GM06990 (cell line): Measurements from ENCODE around the gene RAB38.
A peak's percentile ranks its signal among the peaks of the same experiment; 100 is the strongest.

Experiments
- DNase-seq: peaks from one replicate; pipeline ENCODE4 v3.0.0-alpha.2; 2011; ENCODE audit not compliant: insufficient read length; ENCODE audit errors: extremely low read depth
- H3K27me3 ChIP-seq: replicated peaks from 2 replicates; pipeline ENCODE4 v1.6.0; 2011; ENCODE audit warnings: low read length; ENCODE audit not compliant: control insufficient read depth, insufficient read depth
- H3K36me3 ChIP-seq: 2 replicates; pipeline ENCODE4 v1.5.1; 2011; ENCODE audit warnings: low read length; ENCODE audit not compliant: control insufficient read depth, insufficient read depth
- H3K4me3 ChIP-seq: replicated peaks from 2 replicates; pipeline ENCODE4 v1.5.1; 2011; ENCODE audit warnings: low read depth, mild to moderate bottlenecking, control low read depth, low read length
- TF ChIP-seq, protein P1 (sequence below): IDR thresholded peaks from 2 replicates; pipeline ENCODE4 v1.5.1; 2011; ENCODE audit warnings: low read length, control low read depth, mild to moderate bottlenecking, inconsistent platforms; ENCODE audit not compliant: insufficient read depth, poor library complexity, severe bottlenecking

RAB38 gene

GRCh38 chr11:88164320-88164719, 10.9 kb downstream of the RAB38 start:
- H3K36me3 ChIP-seq, result no peaks in the 10 kb centered on the region
- TF ChIP-seq, protein P1, sequence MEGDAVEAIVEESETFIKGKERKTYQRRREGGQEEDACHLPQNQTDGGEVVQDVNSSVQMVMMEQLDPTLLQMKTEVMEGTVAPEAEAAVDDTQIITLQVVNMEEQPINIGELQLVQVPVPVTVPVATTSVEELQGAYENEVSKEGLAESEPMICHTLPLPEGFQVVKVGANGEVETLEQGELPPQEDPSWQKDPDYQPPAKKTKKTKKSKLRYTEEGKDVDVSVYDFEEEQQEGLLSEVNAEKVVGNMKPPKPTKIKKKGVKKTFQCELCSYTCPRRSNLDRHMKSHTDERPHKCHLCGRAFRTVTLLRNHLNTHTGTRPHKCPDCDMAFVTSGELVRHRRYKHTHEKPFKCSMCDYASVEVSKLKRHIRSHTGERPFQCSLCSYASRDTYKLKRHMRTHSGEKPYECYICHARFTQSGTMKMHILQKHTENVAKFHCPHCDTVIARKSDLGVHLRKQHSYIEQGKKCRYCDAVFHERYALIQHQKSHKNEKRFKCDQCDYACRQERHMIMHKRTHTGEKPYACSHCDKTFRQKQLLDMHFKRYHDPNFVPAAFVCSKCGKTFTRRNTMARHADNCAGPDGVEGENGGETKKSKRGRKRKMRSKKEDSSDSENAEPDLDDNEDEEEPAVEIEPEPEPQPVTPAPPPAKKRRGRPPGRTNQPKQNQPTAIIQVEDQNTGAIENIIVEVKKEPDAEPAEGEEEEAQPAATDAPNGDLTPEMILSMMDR, result no peak
- H3K4me3 ChIP-seq, result no peak overlapping the region
- H3K27me3 ChIP-seq, result no peaks in the 10 kb centered on the region
- DNase-seq, result peak; percentile 18

GRCh38 chr11:88158081-88158480, 17.2 kb downstream of the RAB38 start:
- TF ChIP-seq, protein P1, result no peak
- H3K36me3 ChIP-seq, result no peaks in the 10 kb centered on the region
- H3K4me3 ChIP-seq, result no peak overlapping the region
- H3K27me3 ChIP-seq, result no peaks in the 10 kb centered on the region
- no peak for DNase-seq

- H3K4me3 ChIP-seq, result no peak overlapping the region
- no peaks in the 10 kb centered on the region for H3K36me3 ChIP-seq
- no peaks in the 10 kb centered on the region for H3K27me3 ChIP-seq
- TF ChIP-seq, protein P1, result no peak
- DNase-seq, result no peak
These were observed 17.9 kb downstream of the RAB38 start for GRCh38 chr11:88157370-88157769.

- Histone ChIP-seq H3K4me3 (no peak overlapping the region), H3K27me3 (no peaks in the 10 kb centered on the region), H3K36me3 (no peaks in the 10 kb centered on the region)
- DNase-seq, result no peak
- TF ChIP-seq, protein P1, result no peak
These were observed 22.9 kb downstream of the RAB38 start for GRCh38 chr11:88152381-88152780.

DNA sequence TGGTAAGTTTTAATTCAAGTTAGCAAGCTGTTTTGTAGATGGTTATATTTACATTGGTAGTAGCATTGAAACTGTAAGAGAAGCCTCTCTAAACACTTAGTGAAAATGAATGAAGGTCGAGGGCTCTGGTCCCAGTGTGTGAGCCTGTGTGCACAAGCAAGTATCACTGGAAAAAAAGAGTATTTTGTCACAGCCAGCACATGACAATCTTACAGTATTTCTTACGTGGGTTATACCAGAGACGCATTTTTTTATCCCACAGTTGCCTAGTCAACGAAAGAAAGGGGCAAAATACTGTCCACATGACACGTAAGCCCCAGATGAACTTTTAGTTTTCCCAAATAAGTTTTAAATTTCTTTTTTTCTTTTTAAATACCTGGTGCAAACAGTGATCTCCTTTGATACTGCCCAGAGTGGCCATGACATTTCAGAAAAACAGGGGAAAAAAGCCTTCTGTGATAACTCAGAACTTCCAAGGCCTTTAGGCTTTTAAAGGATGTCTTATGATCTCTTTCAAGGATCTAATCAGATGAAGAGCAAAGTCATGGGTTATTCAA, 23.5 kb downstream of the RAB38 start:
- DNase-seq, result no peak
- Histone ChIP-seq H3K27me3 (no peaks in the 10 kb centered on the region), H3K4me3 (no peak overlapping the region), H3K36me3 (no peaks in the 10 kb centered on the region)
- TF ChIP-seq, protein P1, result no peak

DNA sequence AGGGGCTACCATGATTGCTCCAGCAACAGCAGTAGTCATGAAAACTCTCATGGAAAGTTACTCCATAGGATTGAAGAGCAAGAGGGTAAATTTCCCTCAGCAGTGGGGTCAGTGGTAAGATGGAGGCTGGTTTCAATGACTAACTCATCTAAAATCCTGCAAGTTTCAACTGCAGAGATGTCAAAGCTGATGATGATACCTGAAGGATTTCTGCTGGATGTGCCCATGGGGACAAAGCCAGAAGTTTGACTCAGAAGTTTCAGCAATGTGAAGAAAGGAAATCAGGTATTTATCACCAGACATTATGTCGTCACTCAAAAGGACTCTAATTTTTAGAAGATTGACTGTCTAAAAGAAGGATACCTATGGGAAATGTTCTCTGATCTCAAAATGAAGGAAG, 29.1 kb downstream of the RAB38 start:
- Histone ChIP-seq H3K4me3 (no peak overlapping the region), H3K27me3 (no peaks in the 10 kb centered on the region), H3K36me3 (no peaks in the 10 kb centered on the region)
- TF ChIP-seq, protein P1, result no peak
- no peak for DNase-seq
